ENCODE results near the gene COL27A1. TPM values are rescaled to one million over a fixed set of nuclear protein-coding genes. Genes with fewer than 3 reads are reported as not detected.
"Not testable (repeated sequence)": the region's sequence is repeated elsewhere in the genome, so short reads cannot be mapped to it uniquely, and the experiment has no call there.

The COL27A1 gene
- polyA plus RNA-seq, 1 donor (not counting 4 experiments of a cell fraction or from before 2014, with no cell fraction given), result 14.0 TPM

DNA sequence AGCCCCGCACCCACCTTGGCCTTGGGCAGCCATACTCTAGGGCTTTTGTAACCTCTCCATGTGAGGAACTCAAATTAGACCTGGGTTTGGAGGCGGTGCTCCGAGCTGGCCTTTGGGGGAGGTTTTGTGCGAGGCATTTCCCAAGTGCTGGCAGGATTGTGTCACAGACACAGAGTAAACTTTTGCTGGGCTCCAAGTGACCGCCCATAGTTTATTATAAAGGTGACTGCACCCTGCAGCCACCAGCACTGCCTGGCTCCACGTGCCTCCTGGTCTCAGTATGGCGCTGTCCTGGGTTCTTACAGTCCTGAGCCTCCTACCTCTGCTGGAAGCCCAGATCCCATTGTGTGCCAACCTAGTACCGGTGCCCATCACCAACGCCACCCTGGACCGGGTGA is 174.3 kb downstream of the COL27A1 start, which contains the start of gene ORM2:
Gene ORM2, plus strand, starts transcription at position 245 of the 398 bp plus-strand sequence. Its CDS starts 36 bp downstream, at position 281.
- H3K27me3 ChIP-seq (ENCODE audit: control insufficient read depth, extremely low read depth, insufficient read depth, low read length); H3K36me3 ChIP-seq (ENCODE audit: control insufficient read depth in 2 of 2, extremely low read depth in 1 of 2, insufficient read depth in 2 of 2, low read length in 2 of 2); H3K9me1 ChIP-seq (ENCODE audit: control insufficient read depth, extremely low read depth, insufficient read depth, low read length); H2AFZ ChIP-seq (ENCODE audit: control insufficient read depth, low read length); H4K20me1 ChIP-seq (ENCODE audit: control insufficient read depth, extremely low read depth, insufficient read depth, low read length); H3K4me3 ChIP-seq (ENCODE audit: control insufficient read depth in 2 of 3, extremely low read depth in 1 of 3, insufficient read depth in 2 of 3, low read depth in 1 of 3, low read length in 3 of 3); H3K9me3 ChIP-seq (ENCODE audit: control insufficient read depth, low read depth, low read length); dilution Hi-C loops (cut with MboI; ENCODE audit: extremely low pct_ligation_motif_present, low sequenced_read_pairs); H3K4me2 ChIP-seq (ENCODE audit: control insufficient read depth, extremely low read depth, insufficient read depth, low read depth, low read length); H3K79me2 ChIP-seq (ENCODE audit: control insufficient read depth, insufficient read depth, low read length); H3K27ac ChIP-seq (ENCODE audit: control insufficient read depth, insufficient read depth, low read length); H3K9ac ChIP-seq (ENCODE audit: control insufficient read depth, extremely low read depth, insufficient read depth, low read length); FAIRE-seq; H3K4me1 ChIP-seq (ENCODE audit: control insufficient read depth, extremely low read depth, insufficient read depth, low read length); DNase-seq (ENCODE audit: low read depth, low spot score): not testable (repeated sequence)

GRCh38 chr9:114330636-114331035 is 175.3 kb downstream of the COL27A1 start:
- Histone ChIP-seq H4K20me1 (ENCODE audit: control insufficient read depth, extremely low read depth, insufficient read depth, low read length) (no peaks in the 10 kb centered on the region), H3K4me1 (ENCODE audit: control insufficient read depth, extremely low read depth, insufficient read depth, low read length) (no peaks in the 10 kb centered on the region), H3K27ac (ENCODE audit: control insufficient read depth, insufficient read depth, low read length) (no peak overlapping the region), H3K36me3 (ENCODE audit: control insufficient read depth in 2 of 2, extremely low read depth in 1 of 2, insufficient read depth in 2 of 2, low read length in 2 of 2) (no peaks in the 10 kb centered on the region), H3K79me2 (ENCODE audit: control insufficient read depth, insufficient read depth, low read length) (no peaks in the 10 kb centered on the region), H3K4me2 (ENCODE audit: control insufficient read depth, extremely low read depth, insufficient read depth, low read depth, low read length) (no peak overlapping the region), H3K9me3 (ENCODE audit: control insufficient read depth, low read depth, low read length) (no peaks in the 10 kb centered on the region), H2AFZ (ENCODE audit: control insufficient read depth, low read length) (no peak overlapping the region), H3K9me1 (ENCODE audit: control insufficient read depth, extremely low read depth, insufficient read depth, low read length) (no peaks in the 10 kb centered on the region), H3K9ac (ENCODE audit: control insufficient read depth, extremely low read depth, insufficient read depth, low read length) (no peak overlapping the region), H3K27me3 (ENCODE audit: control insufficient read depth, extremely low read depth, insufficient read depth, low read length) (no peaks in the 10 kb centered on the region), H3K4me3 (ENCODE audit: control insufficient read depth in 2 of 3, extremely low read depth in 1 of 3, insufficient read depth in 2 of 3, low read depth in 1 of 3, low read length in 3 of 3) (no peak overlapping the region)
- FAIRE-seq (no peak), DNase-seq (ENCODE audit: low read depth, low spot score) (no peak)
- dilution Hi-C loops (cut with MboI; ENCODE audit: extremely low pct_ligation_motif_present, low sequenced_read_pairs), result no loop called here
- TF ChIP-seq, protein P1, sequence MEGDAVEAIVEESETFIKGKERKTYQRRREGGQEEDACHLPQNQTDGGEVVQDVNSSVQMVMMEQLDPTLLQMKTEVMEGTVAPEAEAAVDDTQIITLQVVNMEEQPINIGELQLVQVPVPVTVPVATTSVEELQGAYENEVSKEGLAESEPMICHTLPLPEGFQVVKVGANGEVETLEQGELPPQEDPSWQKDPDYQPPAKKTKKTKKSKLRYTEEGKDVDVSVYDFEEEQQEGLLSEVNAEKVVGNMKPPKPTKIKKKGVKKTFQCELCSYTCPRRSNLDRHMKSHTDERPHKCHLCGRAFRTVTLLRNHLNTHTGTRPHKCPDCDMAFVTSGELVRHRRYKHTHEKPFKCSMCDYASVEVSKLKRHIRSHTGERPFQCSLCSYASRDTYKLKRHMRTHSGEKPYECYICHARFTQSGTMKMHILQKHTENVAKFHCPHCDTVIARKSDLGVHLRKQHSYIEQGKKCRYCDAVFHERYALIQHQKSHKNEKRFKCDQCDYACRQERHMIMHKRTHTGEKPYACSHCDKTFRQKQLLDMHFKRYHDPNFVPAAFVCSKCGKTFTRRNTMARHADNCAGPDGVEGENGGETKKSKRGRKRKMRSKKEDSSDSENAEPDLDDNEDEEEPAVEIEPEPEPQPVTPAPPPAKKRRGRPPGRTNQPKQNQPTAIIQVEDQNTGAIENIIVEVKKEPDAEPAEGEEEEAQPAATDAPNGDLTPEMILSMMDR (optimal IDR thresholded peaks at IDR 0.05 in 1 of 3, IDR thresholded peaks at IDR 0.05 in 1 of 3, conservative IDR thresholded peaks at IDR 0.05 in 1 of 3; ENCODE audit: extremely low read depth in 1 of 3, insufficient read depth in 2 of 3, low read length in 3 of 3), result no peak
- no peak for TF ChIP-seq EZH2 (IDR thresholded peaks at IDR 0.05; ENCODE audit: low read length)

DNA sequence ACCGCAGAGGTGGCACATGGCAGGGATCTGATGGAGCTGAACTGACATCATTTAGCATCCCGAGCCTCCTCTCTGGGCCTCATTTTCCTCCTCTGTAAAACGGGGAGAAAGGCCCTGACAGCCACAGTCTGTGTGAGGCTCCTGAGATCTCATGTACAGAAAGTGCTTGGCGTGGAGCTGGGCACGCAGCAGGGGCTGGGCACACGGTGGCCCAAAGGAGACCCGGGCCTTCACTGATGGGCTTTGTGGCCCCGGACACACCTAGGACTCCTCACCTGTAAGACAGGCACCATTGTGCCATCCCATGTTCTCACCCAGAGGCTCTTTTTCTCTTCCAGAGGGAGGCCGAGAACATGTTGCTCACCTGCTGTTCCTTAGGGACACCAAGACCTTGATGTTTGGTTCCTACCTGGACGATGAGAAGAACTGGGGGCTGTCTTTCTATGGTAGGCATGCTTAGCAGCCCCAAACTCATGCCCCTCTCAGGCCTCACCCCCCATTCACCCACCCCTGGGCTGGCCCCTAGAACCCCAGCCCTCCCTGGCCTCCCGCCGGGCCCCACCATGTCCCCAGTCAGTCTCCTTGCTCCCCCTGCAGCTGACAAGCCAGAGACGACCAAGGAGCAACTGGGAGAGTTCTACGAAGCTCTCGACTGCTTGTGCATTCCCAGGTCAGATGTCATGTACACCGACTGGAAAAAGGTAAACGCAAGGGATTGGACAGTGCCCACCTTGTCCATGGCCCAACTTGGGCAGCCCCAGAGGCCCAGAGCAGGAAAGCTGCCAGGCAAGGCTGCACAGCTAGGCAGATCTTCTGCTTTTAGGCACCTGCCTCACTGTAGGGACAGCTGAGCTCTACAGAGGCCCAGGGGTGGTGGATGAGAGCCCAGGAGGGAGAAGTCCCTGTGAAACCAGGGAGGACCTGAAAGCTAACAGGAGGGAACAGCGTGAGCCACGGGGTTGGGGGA is 176.2 kb downstream of the COL27A1 start:
- FAIRE-seq; H3K79me2 ChIP-seq (ENCODE audit: control insufficient read depth, insufficient read depth, low read length); H3K4me2 ChIP-seq (ENCODE audit: control insufficient read depth, extremely low read depth, insufficient read depth, low read depth, low read length); H3K36me3 ChIP-seq (ENCODE audit: control insufficient read depth in 2 of 2, extremely low read depth in 1 of 2, insufficient read depth in 2 of 2, low read length in 2 of 2); H3K9me3 ChIP-seq (ENCODE audit: control insufficient read depth, low read depth, low read length); H3K4me1 ChIP-seq (ENCODE audit: control insufficient read depth, extremely low read depth, insufficient read depth, low read length); H3K9me1 ChIP-seq (ENCODE audit: control insufficient read depth, extremely low read depth, insufficient read depth, low read length); H3K27me3 ChIP-seq (ENCODE audit: control insufficient read depth, extremely low read depth, insufficient read depth, low read length); dilution Hi-C loops (cut with MboI; ENCODE audit: extremely low pct_ligation_motif_present, low sequenced_read_pairs); H3K9ac ChIP-seq (ENCODE audit: control insufficient read depth, extremely low read depth, insufficient read depth, low read length); H3K27ac ChIP-seq (ENCODE audit: control insufficient read depth, insufficient read depth, low read length); H2AFZ ChIP-seq (ENCODE audit: control insufficient read depth, low read length); H3K4me3 ChIP-seq (ENCODE audit: control insufficient read depth in 2 of 3, extremely low read depth in 1 of 3, insufficient read depth in 2 of 3, low read depth in 1 of 3, low read length in 3 of 3); DNase-seq (ENCODE audit: low read depth, low spot score); H4K20me1 ChIP-seq (ENCODE audit: control insufficient read depth, extremely low read depth, insufficient read depth, low read length): not testable (repeated sequence)

- H3K9ac ChIP-seq (ENCODE audit: control insufficient read depth, extremely low read depth, insufficient read depth, low read length); H3K27me3 ChIP-seq (ENCODE audit: control insufficient read depth, extremely low read depth, insufficient read depth, low read length); DNase-seq (ENCODE audit: low read depth, low spot score); H3K79me2 ChIP-seq (ENCODE audit: control insufficient read depth, insufficient read depth, low read length); H3K4me3 ChIP-seq (ENCODE audit: control insufficient read depth in 2 of 3, extremely low read depth in 1 of 3, insufficient read depth in 2 of 3, low read depth in 1 of 3, low read length in 3 of 3); H4K20me1 ChIP-seq (ENCODE audit: control insufficient read depth, extremely low read depth, insufficient read depth, low read length); dilution Hi-C loops (cut with MboI; ENCODE audit: extremely low pct_ligation_motif_present, low sequenced_read_pairs); FAIRE-seq; H3K9me1 ChIP-seq (ENCODE audit: control insufficient read depth, extremely low read depth, insufficient read depth, low read length); H2AFZ ChIP-seq (ENCODE audit: control insufficient read depth, low read length); H3K27ac ChIP-seq (ENCODE audit: control insufficient read depth, insufficient read depth, low read length); H3K9me3 ChIP-seq (ENCODE audit: control insufficient read depth, low read depth, low read length); H3K4me1 ChIP-seq (ENCODE audit: control insufficient read depth, extremely low read depth, insufficient read depth, low read length); H3K4me2 ChIP-seq (ENCODE audit: control insufficient read depth, extremely low read depth, insufficient read depth, low read depth, low read length); H3K36me3 ChIP-seq (ENCODE audit: control insufficient read depth in 2 of 2, extremely low read depth in 1 of 2, insufficient read depth in 2 of 2, low read length in 2 of 2): not testable (repeated sequence)
Observed at GRCh38 chr9:114332474-114333040, 177.2 kb downstream of the COL27A1 start.

All from keratinocyte (primary cell).